NT2/D1 (cell line): ENCODE measurements around the gene UBE2K.
"Not testable (repeated sequence)": the region's sequence is repeated elsewhere in the genome, so short reads cannot be mapped to it uniquely, and the experiment has no call there.

ENCODE experiments used
- DNase-seq: peaks from one replicate; pipeline ENCODE4 v3.0.0-alpha.2; 2011; ENCODE audit warnings: low read depth, low spot score
- H3K27me3 ChIP-seq: 2 replicates; pipeline ENCODE4 v1.6.0; 2011; ENCODE audit warnings: mild to moderate bottlenecking; ENCODE audit not compliant: insufficient read length, insufficient read depth
- H3K36me3 ChIP-seq: 2 replicates; pipeline ENCODE4 v1.6.1; 2011; ENCODE audit warnings: mild to moderate bottlenecking, low read length, mixed read lengths; ENCODE audit not compliant: insufficient read depth, insufficient read length
- H3K4me1 ChIP-seq: 2 replicates; pipeline ENCODE4 v1.5.1; 2011; ENCODE audit not compliant: insufficient read depth, insufficient read length
- H3K4me3 ChIP-seq: 2 replicates; pipeline ENCODE4 v1.5.1; 2011; ENCODE audit warnings: low read depth; ENCODE audit not compliant: insufficient read length
- H3K9ac ChIP-seq: 2 replicates; pipeline ENCODE4 v1.6.0; 2011; ENCODE audit warnings: low read depth; ENCODE audit not compliant: insufficient read length
- H3K9me3 ChIP-seq: 2 replicates; pipeline ENCODE4 v1.5.1; 2011; ENCODE audit warnings: mild to moderate bottlenecking, low read length; ENCODE audit not compliant: insufficient read depth
- SUZ12 ChIP-seq: IDR thresholded peaks from 2 replicates; pipeline ENCODE4 v1.6.1; 2011; ENCODE audit not compliant: insufficient read length, insufficient read depth; ENCODE audit errors: extremely low read depth
- YY1 ChIP-seq: IDR thresholded peaks from 2 replicates; pipeline ENCODE4 v1.6.1; 2011; ENCODE audit not compliant: insufficient read length, insufficient read depth
- ZNF274 ChIP-seq: IDR thresholded peaks from 2 replicates; pipeline ENCODE4 v1.6.1; 2011; ENCODE audit warnings: mild to moderate bottlenecking, low read depth, low read length

Gene UBE2K

DNA sequence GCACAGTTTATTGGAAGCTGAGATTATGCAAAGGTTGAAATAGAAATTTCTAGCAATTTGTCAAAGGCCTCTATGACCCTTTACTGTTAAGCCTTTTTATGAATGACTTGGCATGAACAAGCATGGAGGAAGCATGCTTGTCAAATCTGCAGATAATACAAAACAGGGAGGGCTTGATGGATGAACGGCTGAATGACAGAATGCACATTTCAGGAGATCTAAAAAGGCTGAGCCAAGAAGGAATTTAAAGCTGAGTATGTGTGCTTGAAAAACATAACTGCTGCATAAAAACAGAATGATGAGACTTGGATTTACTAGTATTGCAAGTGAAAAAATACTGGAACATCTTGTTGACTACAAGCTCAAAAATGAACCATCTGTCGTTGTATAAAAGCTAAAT, 29.0 kb upstream of the UBE2K start:
- Histone ChIP-seq H3K4me1 (no peaks in the 10 kb centered on the region), H3K27me3 (no peaks in the 10 kb centered on the region), H3K4me3 (no peak overlapping the region), H3K9ac (no peak overlapping the region), H3K9me3 (no peaks in the 10 kb centered on the region), H3K36me3 (no peaks in the 10 kb centered on the region)
- no peak for TF ChIP-seq YY1
- no peak for TF ChIP-seq SUZ12
- no peak for TF ChIP-seq ZNF274
- DNase-seq, result no peak

DNA sequence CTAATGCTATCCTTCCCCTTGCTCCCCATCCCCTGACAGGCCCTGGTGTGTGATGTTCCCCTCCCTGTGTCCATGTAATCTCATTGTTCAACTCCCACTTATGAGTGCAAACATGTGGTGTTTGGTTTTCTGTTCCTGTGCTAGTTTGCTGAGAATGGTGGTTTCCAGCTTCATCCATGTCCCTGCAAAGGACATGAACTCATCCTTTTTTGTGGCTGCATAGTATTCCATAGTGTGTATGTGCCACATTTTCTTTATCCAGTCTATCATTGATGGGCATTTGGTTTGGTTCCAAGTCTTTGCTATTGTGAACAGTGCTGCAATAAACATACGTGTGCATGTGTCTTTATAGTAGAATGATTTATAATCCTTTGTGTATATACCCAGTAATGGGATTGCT, 27.6 kb upstream of the UBE2K start:
- H3K27me3 ChIP-seq, H3K36me3 ChIP-seq, H3K9ac ChIP-seq, H3K4me3 ChIP-seq, H3K4me1 ChIP-seq, DNase-seq, H3K9me3 ChIP-seq: not testable (repeated sequence)

DNA sequence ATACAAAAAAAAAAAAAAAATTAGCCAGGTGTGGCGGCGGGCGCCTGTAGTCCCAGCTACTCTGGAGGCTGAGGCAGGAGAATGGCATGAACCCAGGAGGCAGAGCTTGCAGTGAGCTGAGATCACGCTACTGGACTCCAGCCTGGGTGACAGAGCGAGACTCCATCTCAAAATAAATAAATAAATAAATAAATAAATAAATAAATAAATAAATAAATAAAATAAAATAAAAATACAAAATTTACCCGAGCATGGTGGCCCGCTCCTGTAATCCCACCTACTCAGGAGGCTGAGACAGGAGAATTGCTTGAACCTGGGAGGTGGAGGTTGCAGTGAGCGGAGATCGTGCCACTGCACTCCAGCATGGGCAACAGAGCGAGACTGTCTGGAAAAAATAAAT, 22.3 kb upstream of the UBE2K start:
- not testable (repeated sequence) for H3K27me3 ChIP-seq, H3K4me3 ChIP-seq, H3K9ac ChIP-seq, H3K9me3 ChIP-seq, DNase-seq, H3K4me1 ChIP-seq, H3K36me3 ChIP-seq

DNA sequence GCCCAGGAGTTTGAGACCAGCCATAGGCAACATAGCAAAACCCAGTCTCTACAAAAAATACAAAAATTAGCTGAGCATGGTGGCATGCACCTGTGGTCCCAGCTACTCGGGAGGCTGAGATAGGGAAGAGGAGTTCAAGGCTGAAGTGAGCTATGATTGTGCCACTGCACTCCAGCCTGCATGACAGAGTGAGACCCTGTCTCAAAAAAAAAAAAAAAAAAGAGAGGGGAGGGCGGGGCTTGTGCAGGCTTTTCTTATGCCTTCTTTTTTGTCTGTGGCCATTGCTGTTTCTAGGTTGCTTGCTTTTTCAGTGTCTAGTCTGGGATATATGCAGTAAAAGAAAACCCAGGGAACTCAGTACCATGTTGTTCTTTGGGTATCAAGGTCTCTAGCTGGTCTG, 16.9 kb upstream of the UBE2K start:
- H3K4me3 ChIP-seq, H3K9me3 ChIP-seq, H3K36me3 ChIP-seq, H3K27me3 ChIP-seq, H3K4me1 ChIP-seq, H3K9ac ChIP-seq, DNase-seq: not testable (repeated sequence)

DNA sequence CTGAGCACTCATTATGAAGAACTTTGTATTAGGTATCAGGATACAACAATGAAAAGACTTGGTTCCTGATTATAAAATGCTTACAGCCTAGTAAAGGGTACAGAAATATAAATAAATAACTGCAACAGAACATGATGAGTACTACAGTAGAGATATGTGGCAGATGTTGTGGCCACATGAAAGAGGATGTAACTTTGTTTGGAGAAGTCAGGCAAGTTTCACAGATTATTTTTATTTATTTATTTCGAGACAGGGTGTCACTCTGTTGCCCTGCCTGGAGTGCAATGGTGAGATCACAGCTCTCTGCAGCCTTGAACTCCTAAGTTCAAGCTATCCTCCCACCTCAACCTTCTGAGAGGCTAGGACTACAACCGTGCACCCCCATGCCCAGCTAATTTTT, 15.8 kb upstream of the UBE2K start:
- no peaks in the 10 kb centered on the region for H3K4me1 ChIP-seq
- H3K4me3 ChIP-seq, result no peak overlapping the region
- no peaks in the 10 kb centered on the region for H3K9me3 ChIP-seq
- no peaks in the 10 kb centered on the region for H3K27me3 ChIP-seq
- no peak overlapping the region for H3K9ac ChIP-seq
- H3K36me3 ChIP-seq, result no peaks in the 10 kb centered on the region
- no peak for TF ChIP-seq SUZ12
- no peak for TF ChIP-seq YY1
- no peak for TF ChIP-seq ZNF274
- DNase-seq, result no peak

- TF ChIP-seq ZNF274, result no peak
- no peak for TF ChIP-seq SUZ12
- TF ChIP-seq YY1, result no peak
- DNase-seq, result no peak
- no peaks in the 10 kb centered on the region for H3K9me3 ChIP-seq
- no peaks in the 10 kb centered on the region for H3K36me3 ChIP-seq
- no peaks in the 10 kb centered on the region for H3K27me3 ChIP-seq
- no peak overlapping the region for H3K4me3 ChIP-seq
- no peaks in the 10 kb centered on the region for H3K4me1 ChIP-seq
- no peak overlapping the region for H3K9ac ChIP-seq
These were observed 11.9 kb upstream of the UBE2K start for GRCh38 chr4:39685990-39686389.

DNA sequence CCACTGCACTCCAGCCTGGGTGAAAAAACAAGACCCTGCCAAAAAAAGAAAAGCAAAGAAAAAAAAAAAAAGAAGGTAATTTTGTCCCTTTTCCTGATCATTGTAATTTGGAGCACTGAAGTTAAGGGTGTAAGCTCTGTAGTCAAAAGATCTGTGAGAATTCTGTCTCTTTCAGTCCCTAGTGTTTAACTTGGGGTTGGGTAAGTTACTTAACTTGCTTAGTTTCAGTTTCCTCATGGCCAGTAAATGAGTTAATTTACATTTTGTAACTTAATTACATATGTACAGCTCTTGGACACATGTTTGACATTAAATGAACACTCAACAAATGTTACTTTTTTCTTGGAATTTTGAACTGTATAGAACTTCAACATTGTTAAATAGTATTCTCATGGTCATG, 10.9 kb upstream of the UBE2K start:
- TF ChIP-seq SUZ12, result no peak
- TF ChIP-seq YY1, result no peak
- TF ChIP-seq ZNF274, result no peak
- Histone ChIP-seq H3K27me3 (no peaks in the 10 kb centered on the region), H3K36me3 (no peaks in the 10 kb centered on the region), H3K9ac (no peak overlapping the region), H3K9me3 (no peaks in the 10 kb centered on the region), H3K4me3 (no peak overlapping the region), H3K4me1 (no peaks in the 10 kb centered on the region)
- DNase-seq, result no peak

GRCh38 chr4:39689970-39690369, 8.0 kb upstream of the UBE2K start:
- Histone ChIP-seq H3K36me3 (no peaks in the 10 kb centered on the region), H3K9me3 (no peaks in the 10 kb centered on the region), H3K27me3 (no peaks in the 10 kb centered on the region), H3K9ac (no peak overlapping the region), H3K4me3 (no peak overlapping the region), H3K4me1 (no peaks in the 10 kb centered on the region)
- DNase-seq, result no peak
- no peak for TF ChIP-seq ZNF274
- TF ChIP-seq YY1, result no peak
- no peak for TF ChIP-seq SUZ12
